Measurements from ENCODE around the gene SHCBP1L. TPM values are rescaled to one million over a fixed set of nuclear protein-coding genes. Genes with fewer than 3 reads are reported as not detected.

The SHCBP1L gene
- polyA plus RNA-seq, 4 donors, result not detected

GRCh38 chr1:182890927-182891610 is 61.9 kb downstream of the SHCBP1L start:
- 62 to 82% (median 78%) methylated on average over 9 of the region's 9 CpGs for WGBS, 3 donors
- Histone ChIP-seq H3K27ac (ENCODE audit: low read depth in 1 of 3, low read length in 2 of 3) (no peak overlapping the region), H3K4me3 (ENCODE audit: low read depth in 1 of 3, low read length in 3 of 3) (no peak overlapping the region), H3K9me3 (ENCODE audit: control insufficient read depth in 2 of 2, insufficient read depth in 1 of 2, low read depth in 1 of 2, low read length in 1 of 2) (no peaks in the 10 kb centered on the region), H3K27me3 (ENCODE audit: control insufficient read depth in 3 of 3, insufficient read depth in 3 of 3, low read length in 3 of 3) (no peaks in the 10 kb centered on the region), H3K36me3 (ENCODE audit: control insufficient read depth in 3 of 3, insufficient read depth in 2 of 3, low read depth in 1 of 3, low read length in 3 of 3) (peaks cover 2 to 16% (median 12%) of the 10 kb centered on the region in 3 donors), H3K4me1 (ENCODE audit: control insufficient read depth in 3 of 3, insufficient read depth in 2 of 3, low read depth in 1 of 3, low read length in 2 of 3) (no peaks in the 10 kb centered on the region)
- FAIRE-seq, result no peak
- peak in 1 of 2 donors; percentile 18 for DNase-seq

DNA sequence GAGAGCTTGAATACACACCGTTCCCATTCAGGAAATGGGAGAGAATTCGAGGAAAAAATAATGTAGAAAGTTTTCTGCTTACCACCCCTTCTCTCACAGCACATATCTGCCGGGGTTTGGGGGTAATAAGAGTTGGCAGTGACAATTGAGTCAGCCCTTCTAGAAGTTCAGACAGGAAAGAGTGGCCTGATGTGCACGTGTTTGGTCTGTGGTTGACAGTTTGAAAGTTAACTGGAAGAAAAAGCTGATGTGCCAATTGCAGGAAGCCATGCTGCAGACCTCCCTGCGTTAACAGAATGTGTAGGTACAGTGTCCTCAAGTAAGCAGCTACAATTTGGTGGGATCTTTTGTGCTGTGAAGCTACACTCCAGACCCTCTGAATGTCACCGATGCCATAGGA is 63.0 kb downstream of the SHCBP1L start:
- no peak overlapping the region for H3K4me3 ChIP-seq (ENCODE audit: low read depth in 1 of 3, low read length in 3 of 3)
- H3K9me3 ChIP-seq (ENCODE audit: control insufficient read depth in 2 of 2, insufficient read depth in 1 of 2, low read depth in 1 of 2, low read length in 1 of 2), result no peaks in the 10 kb centered on the region
- H3K27me3 ChIP-seq (ENCODE audit: control insufficient read depth in 3 of 3, insufficient read depth in 3 of 3, low read length in 3 of 3), result no peaks in the 10 kb centered on the region
- H3K4me1 ChIP-seq (ENCODE audit: control insufficient read depth in 3 of 3, insufficient read depth in 2 of 3, low read depth in 1 of 3, low read length in 2 of 3), result no peaks in the 10 kb centered on the region
- peaks cover 2 to 17% (median 17%) of the 10 kb centered on the region in 3 donors for H3K36me3 ChIP-seq (ENCODE audit: control insufficient read depth in 3 of 3, insufficient read depth in 2 of 3, low read depth in 1 of 3, low read length in 3 of 3)
- 64 to 78% (median 71%) methylated on average over 6 of the region's 6 CpGs for WGBS, 3 donors
- FAIRE-seq (no peak), DNase-seq (peak in 1 of 2 donors; percentile 13)
- H3K27ac ChIP-seq (ENCODE audit: low read depth in 1 of 3, low read length in 2 of 3), result no peak overlapping the region

GRCh38 chr1:182888736-182889531 is 64.0 kb downstream of the SHCBP1L start:
- FAIRE-seq (no peak), DNase-seq (no peak)
- no peak overlapping the region for H3K27ac ChIP-seq (ENCODE audit: low read depth in 1 of 3, low read length in 2 of 3)
- H3K4me3 ChIP-seq (ENCODE audit: low read depth in 1 of 3, low read length in 3 of 3), result no peak overlapping the region
- WGBS, 3 donors, result 69 to 82% (median 81%) methylated on average over 7 of the region's 7 CpGs
- no peaks in the 10 kb centered on the region for H3K9me3 ChIP-seq (ENCODE audit: control insufficient read depth in 2 of 2, insufficient read depth in 1 of 2, low read depth in 1 of 2, low read length in 1 of 2)
- H3K4me1 ChIP-seq (ENCODE audit: control insufficient read depth in 3 of 3, insufficient read depth in 2 of 3, low read depth in 1 of 3, low read length in 2 of 3), result no peaks in the 10 kb centered on the region
- H3K27me3 ChIP-seq (ENCODE audit: control insufficient read depth in 3 of 3, insufficient read depth in 3 of 3, low read length in 3 of 3), result no peaks in the 10 kb centered on the region
- H3K36me3 ChIP-seq (ENCODE audit: control insufficient read depth in 3 of 3, insufficient read depth in 2 of 3, low read depth in 1 of 3, low read length in 3 of 3), result peaks cover 5 to 22% (median 22%) of the 10 kb centered on the region in 3 donors

DNA sequence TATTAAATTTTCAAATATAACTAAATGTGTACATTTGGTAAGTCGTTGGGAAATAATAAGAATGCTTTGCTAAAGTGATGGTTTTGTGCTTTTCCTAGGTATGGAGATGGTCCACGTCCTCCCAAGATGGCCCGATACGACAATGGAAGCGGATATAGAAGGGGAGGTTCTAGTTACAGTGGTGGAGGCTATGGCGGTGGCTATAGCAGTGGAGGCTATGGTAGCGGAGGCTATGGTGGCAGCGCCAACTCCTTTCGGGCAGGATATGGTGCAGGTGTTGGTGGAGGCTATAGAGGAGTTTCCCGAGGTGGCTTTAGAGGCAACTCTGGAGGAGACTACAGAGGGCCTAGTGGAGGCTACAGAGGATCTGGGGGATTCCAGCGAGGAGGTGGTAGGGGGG is 66.0 kb downstream of the SHCBP1L start:
- Histone ChIP-seq H3K36me3 (ENCODE audit: control insufficient read depth in 3 of 3, insufficient read depth in 2 of 3, low read depth in 1 of 3, low read length in 3 of 3) (peaks cover 5 to 30% (median 26%) of the 10 kb centered on the region in 3 donors), H3K4me1 (ENCODE audit: control insufficient read depth in 3 of 3, insufficient read depth in 2 of 3, low read depth in 1 of 3, low read length in 2 of 3) (no peaks in the 10 kb centered on the region), H3K9me3 (ENCODE audit: control insufficient read depth in 2 of 2, insufficient read depth in 1 of 2, low read depth in 1 of 2, low read length in 1 of 2) (no peaks in the 10 kb centered on the region), H3K4me3 (ENCODE audit: low read depth in 1 of 3, low read length in 3 of 3) (no peak overlapping the region), H3K27me3 (ENCODE audit: control insufficient read depth in 3 of 3, insufficient read depth in 3 of 3, low read length in 3 of 3) (no peaks in the 10 kb centered on the region), H3K27ac (ENCODE audit: low read depth in 1 of 3, low read length in 2 of 3) (no peak overlapping the region)
- DNase-seq (no peak), FAIRE-seq (no peak)
- 96 to 98% (median 96%) methylated on average over 11 of the region's 11 CpGs for WGBS, 3 donors

DNA sequence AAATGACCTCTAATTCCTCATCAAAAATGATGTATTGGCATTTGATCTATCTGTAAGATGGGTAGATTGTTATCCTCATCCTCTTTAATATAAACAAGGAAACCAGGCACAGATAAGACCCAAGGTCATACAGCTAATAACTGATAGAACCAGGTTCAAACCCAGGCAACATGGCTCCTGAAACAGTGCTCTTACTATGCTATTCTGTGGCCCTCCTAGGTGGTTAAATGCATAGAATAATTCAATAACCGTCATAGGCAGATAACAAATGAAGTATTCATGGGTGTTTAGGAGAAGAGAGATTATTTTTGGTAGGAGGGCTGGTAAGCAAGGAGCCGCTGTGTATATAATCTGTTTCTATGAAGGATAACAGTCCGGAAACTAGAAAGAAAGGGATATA is 67.4 kb downstream of the SHCBP1L start:
- Histone ChIP-seq H3K36me3 (ENCODE audit: control insufficient read depth in 3 of 3, insufficient read depth in 2 of 3, low read depth in 1 of 3, low read length in 3 of 3) (peaks cover 11 to 38% (median 29%) of the 10 kb centered on the region in 3 donors), H3K4me3 (ENCODE audit: low read depth in 1 of 3, low read length in 3 of 3) (no peak overlapping the region), H3K4me1 (ENCODE audit: control insufficient read depth in 3 of 3, insufficient read depth in 2 of 3, low read depth in 1 of 3, low read length in 2 of 3) (no peaks in the 10 kb centered on the region), H3K9me3 (ENCODE audit: control insufficient read depth in 2 of 2, insufficient read depth in 1 of 2, low read depth in 1 of 2, low read length in 1 of 2) (no peaks in the 10 kb centered on the region), H3K27ac (ENCODE audit: low read depth in 1 of 3, low read length in 2 of 3) (no peak overlapping the region), H3K27me3 (ENCODE audit: control insufficient read depth in 3 of 3, insufficient read depth in 3 of 3, low read length in 3 of 3) (no peaks in the 10 kb centered on the region)
- FAIRE-seq (no peak), DNase-seq (no peak)
- WGBS, 3 donors, result 93 to 98% (median 96%) methylated on average over 3 of the region's 3 CpGs

GRCh38 chr1:182884872-182885271 is 68.1 kb downstream of the SHCBP1L start:
- DNase-seq (no peak), FAIRE-seq (no peak)
- Histone ChIP-seq H3K9me3 (ENCODE audit: control insufficient read depth in 2 of 2, insufficient read depth in 1 of 2, low read depth in 1 of 2, low read length in 1 of 2) (no peaks in the 10 kb centered on the region), H3K4me3 (ENCODE audit: low read depth in 1 of 3, low read length in 3 of 3) (no peak overlapping the region), H3K36me3 (ENCODE audit: control insufficient read depth in 3 of 3, insufficient read depth in 2 of 3, low read depth in 1 of 3, low read length in 3 of 3) (peaks cover 12 to 41% (median 29%) of the 10 kb centered on the region in 3 donors), H3K27ac (ENCODE audit: low read depth in 1 of 3, low read length in 2 of 3) (no peak overlapping the region), H3K27me3 (ENCODE audit: control insufficient read depth in 3 of 3, insufficient read depth in 3 of 3, low read length in 3 of 3) (no peaks in the 10 kb centered on the region), H3K4me1 (ENCODE audit: control insufficient read depth in 3 of 3, insufficient read depth in 2 of 3, low read depth in 1 of 3, low read length in 2 of 3) (no peaks in the 10 kb centered on the region)

DNA sequence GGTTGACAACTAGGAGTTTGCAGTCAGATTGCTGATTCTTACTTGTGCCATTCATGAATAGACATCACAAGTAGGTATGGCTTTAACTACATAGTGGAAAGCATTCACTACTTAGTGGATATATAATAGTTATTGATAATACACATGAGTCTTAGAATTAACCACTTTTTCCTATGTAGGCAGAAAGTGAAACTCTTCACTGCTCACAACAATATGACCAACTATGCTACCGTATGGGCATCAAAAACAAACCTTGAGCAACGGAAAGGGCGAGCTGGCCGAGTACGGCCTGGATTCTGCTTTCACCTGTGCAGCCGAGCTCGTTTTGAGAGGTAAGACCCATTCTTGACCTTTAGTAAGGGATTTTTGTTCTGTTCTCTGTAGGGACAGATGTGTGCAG is 75.1 kb downstream of the SHCBP1L start:
- no peaks in the 10 kb centered on the region for H3K9me3 ChIP-seq (ENCODE audit: control insufficient read depth in 2 of 2, insufficient read depth in 1 of 2, low read depth in 1 of 2, low read length in 1 of 2)
- no peaks in the 10 kb centered on the region for H3K4me1 ChIP-seq (ENCODE audit: control insufficient read depth in 3 of 3, insufficient read depth in 2 of 3, low read depth in 1 of 3, low read length in 2 of 3)
- FAIRE-seq, result no peak
- H3K4me3 ChIP-seq (ENCODE audit: low read depth in 1 of 3, low read length in 3 of 3), result no peak overlapping the region
- no peaks in the 10 kb centered on the region for H3K27me3 ChIP-seq (ENCODE audit: control insufficient read depth in 3 of 3, insufficient read depth in 3 of 3, low read length in 3 of 3)
- no peak overlapping the region for H3K27ac ChIP-seq (ENCODE audit: low read depth in 1 of 3, low read length in 2 of 3)
- DNase-seq, result no peak
- H3K36me3 ChIP-seq (ENCODE audit: control insufficient read depth in 3 of 3, insufficient read depth in 2 of 3, low read depth in 1 of 3, low read length in 3 of 3), result peaks cover 20 to 43% (median 26%) of the 10 kb centered on the region in 3 donors
- WGBS, 3 donors, result 88 to 92% (median 88%) methylated on average over 7 of the region's 7 CpGs

- Histone ChIP-seq H3K36me3 (ENCODE audit: control insufficient read depth in 3 of 3, insufficient read depth in 2 of 3, low read depth in 1 of 3, low read length in 3 of 3) (peaks cover 19 to 43% (median 26%) of the 10 kb centered on the region in 3 donors), H3K27me3 (ENCODE audit: control insufficient read depth in 3 of 3, insufficient read depth in 3 of 3, low read length in 3 of 3) (no peaks in the 10 kb centered on the region), H3K4me1 (ENCODE audit: control insufficient read depth in 3 of 3, insufficient read depth in 2 of 3, low read depth in 1 of 3, low read length in 2 of 3) (no peaks in the 10 kb centered on the region), H3K4me3 (ENCODE audit: low read depth in 1 of 3, low read length in 3 of 3) (no peak overlapping the region), H3K9me3 (ENCODE audit: control insufficient read depth in 2 of 2, insufficient read depth in 1 of 2, low read depth in 1 of 2, low read length in 1 of 2) (no peaks in the 10 kb centered on the region), H3K27ac (ENCODE audit: low read depth in 1 of 3, low read length in 2 of 3) (no peak overlapping the region)
- DNase-seq, result no peak
- no peak for FAIRE-seq
Measured at GRCh38 chr1:182877331-182877730, 75.6 kb downstream of the SHCBP1L start.

Data from small intestine (tissue), 7 donors.